Ovary (tissue), 3 donors: Measurements from ENCODE around the gene CTNNBL1.

Experiments
- EP300 ChIP-seq: sonication (generic); formaldehyde crosslinking; IDR thresholded peaks from one replicate; pipeline ENCODE4 v1.6.1; 2017; ENCODE audit warnings: antibody characterized with exemption
- POLR2A ChIP-seq: fragments of 450-650 bp; IDR thresholded peaks from one replicate; pipeline ENCODE4 v1.6.1; 2017; ENCODE audit warnings: antibody characterized with exemption, mild to moderate bottlenecking, moderate library complexity
- TF ChIP-seq, protein P1 (sequence below), 3 donors: fragments of 450-650 bp in 2 of 3; fragments of 200-600 bp in 1 of 3; IDR thresholded peaks; one replicate each; pipeline versions ENCODE4 v1.5.1 to v1.8.0; 2016 to 2022; ENCODE audit warnings: antibody characterized with exemption in 3 of 3, mild to moderate bottlenecking in 1 of 3
- donor health status: DM: no; HTN: no; CAD: no.

DNA sequence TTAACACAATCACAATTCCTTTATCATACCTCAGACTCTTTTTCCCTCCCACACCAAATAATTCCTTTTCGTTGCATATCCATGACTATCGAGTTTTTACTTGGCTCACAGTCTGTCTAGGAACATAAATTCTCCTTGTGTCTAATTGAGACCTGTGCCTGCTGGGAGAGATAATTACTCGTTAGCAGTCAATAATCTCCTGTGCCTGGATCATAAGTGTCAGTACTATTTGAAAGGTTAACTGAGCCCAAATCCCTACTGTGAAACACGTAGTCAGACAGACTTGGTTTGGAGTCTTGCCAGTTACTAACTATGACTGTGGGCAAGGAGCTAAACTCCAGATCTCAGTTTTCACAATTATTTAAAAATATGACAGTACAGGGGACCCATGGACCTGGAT is 5.7 kb upstream of the CTNNBL1 start:
- no peak for TF ChIP-seq POLR2A
- TF ChIP-seq, protein P1, sequence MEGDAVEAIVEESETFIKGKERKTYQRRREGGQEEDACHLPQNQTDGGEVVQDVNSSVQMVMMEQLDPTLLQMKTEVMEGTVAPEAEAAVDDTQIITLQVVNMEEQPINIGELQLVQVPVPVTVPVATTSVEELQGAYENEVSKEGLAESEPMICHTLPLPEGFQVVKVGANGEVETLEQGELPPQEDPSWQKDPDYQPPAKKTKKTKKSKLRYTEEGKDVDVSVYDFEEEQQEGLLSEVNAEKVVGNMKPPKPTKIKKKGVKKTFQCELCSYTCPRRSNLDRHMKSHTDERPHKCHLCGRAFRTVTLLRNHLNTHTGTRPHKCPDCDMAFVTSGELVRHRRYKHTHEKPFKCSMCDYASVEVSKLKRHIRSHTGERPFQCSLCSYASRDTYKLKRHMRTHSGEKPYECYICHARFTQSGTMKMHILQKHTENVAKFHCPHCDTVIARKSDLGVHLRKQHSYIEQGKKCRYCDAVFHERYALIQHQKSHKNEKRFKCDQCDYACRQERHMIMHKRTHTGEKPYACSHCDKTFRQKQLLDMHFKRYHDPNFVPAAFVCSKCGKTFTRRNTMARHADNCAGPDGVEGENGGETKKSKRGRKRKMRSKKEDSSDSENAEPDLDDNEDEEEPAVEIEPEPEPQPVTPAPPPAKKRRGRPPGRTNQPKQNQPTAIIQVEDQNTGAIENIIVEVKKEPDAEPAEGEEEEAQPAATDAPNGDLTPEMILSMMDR (IDR thresholded peaks at IDR 0.05), result no peak
- no peak for TF ChIP-seq EP300
